ENCODE results near the gene PIR. TPM values are rescaled to one million over a fixed set of nuclear protein-coding genes. Genes with fewer than 3 reads are reported as not detected.

The PIR gene
- total RNA-seq, 2 experiments from 2014 or later, result 1.9 to 3.5 TPM

GRCh38 chrX:15425024-15425423 is 68.1 kb downstream of the PIR start:
- H3K27ac ChIP-seq (ENCODE audit: low read depth, low read length, poor library complexity, severe bottlenecking), result no peak overlapping the region
- ChIA-PET POLR2A (no interaction called here), CTCF (ENCODE audit: unreplicated experiment) (no interaction called here)
- H3K4me1 ChIP-seq (ENCODE audit: insufficient read depth, low read length, poor library complexity, severe bottlenecking), result no peaks in the 10 kb centered on the region
- no TSS peak for BruUV-seq (replicated peaks)
- no peak overlapping the region for H3K4me3 ChIP-seq (ENCODE audit: low read depth, low read length, poor library complexity, severe bottlenecking)
- no peaks in the 10 kb centered on the region for H3K9me2 ChIP-seq (ENCODE audit: insufficient read depth, low read length)
- TF ChIP-seq EZH2phosphoT487 (IDR thresholded peaks at IDR 0.05; ENCODE audit: borderline replicate concordance, low read depth, low read length), result no peak
- DNase-seq (ENCODE audit: low spot score), result no peak
- H3K79me2 ChIP-seq (ENCODE audit: insufficient read depth, low read depth, low read length), result no peaks in the 10 kb centered on the region
- H3K4me2 ChIP-seq (ENCODE audit: low read length), result no peak overlapping the region
- no peaks in the 10 kb centered on the region for H4K20me1 ChIP-seq (ENCODE audit: insufficient read depth, low read length)
- H2AFZ ChIP-seq (ENCODE audit: low read length), result no peak overlapping the region
- no peaks in the 10 kb centered on the region for H3K9me3 ChIP-seq (ENCODE audit: low read length)
- no peaks in the 10 kb centered on the region for H3K36me3 ChIP-seq (ENCODE audit: insufficient read depth, low read length)
- intact Hi-C loops (cut with micrococcal nuclease; ENCODE audit: unreplicated experiment), result no loop called here

DNA sequence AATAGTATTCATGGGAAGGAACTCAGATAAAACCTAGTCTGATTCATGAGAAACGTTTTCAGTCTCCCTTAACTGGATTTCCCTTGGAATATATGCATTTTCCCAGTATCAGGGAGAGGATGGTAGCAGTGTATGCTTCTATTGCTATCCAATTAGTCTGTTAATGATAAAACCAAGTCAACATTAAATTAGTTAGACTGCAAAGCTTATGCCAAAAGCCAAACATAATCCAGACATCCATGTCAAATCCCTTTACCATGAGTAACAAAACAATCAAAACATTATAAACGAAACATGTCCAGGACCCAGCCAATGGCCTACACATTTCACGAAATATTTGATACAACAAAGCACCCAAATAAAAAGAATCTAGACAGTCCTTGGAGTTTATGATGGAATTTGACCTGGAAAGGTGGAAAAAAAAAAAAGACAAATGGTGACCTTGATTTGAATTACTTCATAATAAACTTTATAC is 74.4 kb downstream of the PIR start:
- Histone ChIP-seq H3K4me2 (ENCODE audit: low read length) (no peak overlapping the region), H3K27ac (ENCODE audit: low read depth, low read length, poor library complexity, severe bottlenecking) (no peak overlapping the region), H3K36me3 (ENCODE audit: insufficient read depth, low read length) (no peaks in the 10 kb centered on the region), H3K9me2 (ENCODE audit: insufficient read depth, low read length) (no peaks in the 10 kb centered on the region), H2AFZ (ENCODE audit: low read length) (no peak overlapping the region), H3K9me3 (ENCODE audit: low read length) (no peaks in the 10 kb centered on the region), H3K4me1 (ENCODE audit: insufficient read depth, low read length, poor library complexity, severe bottlenecking) (no peaks in the 10 kb centered on the region), H4K20me1 (ENCODE audit: insufficient read depth, low read length) (no peaks in the 10 kb centered on the region), H3K4me3 (ENCODE audit: low read depth, low read length, poor library complexity, severe bottlenecking) (no peak overlapping the region), H3K79me2 (ENCODE audit: insufficient read depth, low read depth, low read length) (no peaks in the 10 kb centered on the region)
- intact Hi-C loops (cut with micrococcal nuclease; ENCODE audit: unreplicated experiment), result no loop called here
- no peak for DNase-seq (ENCODE audit: low spot score)
- ChIA-PET POLR2A (no interaction called here), CTCF (ENCODE audit: unreplicated experiment) (no interaction called here)
- TF ChIP-seq EZH2phosphoT487 (IDR thresholded peaks at IDR 0.05; ENCODE audit: borderline replicate concordance, low read depth, low read length), result no peak
- TF ChIP-seq, protein P1, sequence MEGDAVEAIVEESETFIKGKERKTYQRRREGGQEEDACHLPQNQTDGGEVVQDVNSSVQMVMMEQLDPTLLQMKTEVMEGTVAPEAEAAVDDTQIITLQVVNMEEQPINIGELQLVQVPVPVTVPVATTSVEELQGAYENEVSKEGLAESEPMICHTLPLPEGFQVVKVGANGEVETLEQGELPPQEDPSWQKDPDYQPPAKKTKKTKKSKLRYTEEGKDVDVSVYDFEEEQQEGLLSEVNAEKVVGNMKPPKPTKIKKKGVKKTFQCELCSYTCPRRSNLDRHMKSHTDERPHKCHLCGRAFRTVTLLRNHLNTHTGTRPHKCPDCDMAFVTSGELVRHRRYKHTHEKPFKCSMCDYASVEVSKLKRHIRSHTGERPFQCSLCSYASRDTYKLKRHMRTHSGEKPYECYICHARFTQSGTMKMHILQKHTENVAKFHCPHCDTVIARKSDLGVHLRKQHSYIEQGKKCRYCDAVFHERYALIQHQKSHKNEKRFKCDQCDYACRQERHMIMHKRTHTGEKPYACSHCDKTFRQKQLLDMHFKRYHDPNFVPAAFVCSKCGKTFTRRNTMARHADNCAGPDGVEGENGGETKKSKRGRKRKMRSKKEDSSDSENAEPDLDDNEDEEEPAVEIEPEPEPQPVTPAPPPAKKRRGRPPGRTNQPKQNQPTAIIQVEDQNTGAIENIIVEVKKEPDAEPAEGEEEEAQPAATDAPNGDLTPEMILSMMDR (conservative IDR thresholded peaks at IDR 0.05; ENCODE audit: low read length), result no peak
- no TSS peak for BruUV-seq (replicated peaks)

GRCh38 chrX:15418041-15418706 is 75.0 kb downstream of the PIR start:
- TF ChIP-seq EZH2phosphoT487 (IDR thresholded peaks at IDR 0.05; ENCODE audit: borderline replicate concordance, low read depth, low read length), result no peak
- TF ChIP-seq, protein P1 (conservative IDR thresholded peaks at IDR 0.05; ENCODE audit: low read length), result no peak
- H3K79me2 ChIP-seq (ENCODE audit: insufficient read depth, low read depth, low read length), result no peaks in the 10 kb centered on the region
- no TSS peak for BruUV-seq (replicated peaks)
- H3K36me3 ChIP-seq (ENCODE audit: insufficient read depth, low read length), result no peaks in the 10 kb centered on the region
- H3K4me2 ChIP-seq (ENCODE audit: low read length), result no peak overlapping the region
- H3K27ac ChIP-seq (ENCODE audit: low read depth, low read length, poor library complexity, severe bottlenecking), result no peak overlapping the region
- H3K9me2 ChIP-seq (ENCODE audit: insufficient read depth, low read length), result no peaks in the 10 kb centered on the region
- no peaks in the 10 kb centered on the region for H3K4me1 ChIP-seq (ENCODE audit: insufficient read depth, low read length, poor library complexity, severe bottlenecking)
- ChIA-PET POLR2A (no interaction called here), CTCF (ENCODE audit: unreplicated experiment) (no interaction called here)
- no peak overlapping the region for H3K4me3 ChIP-seq (ENCODE audit: low read depth, low read length, poor library complexity, severe bottlenecking)
- H2AFZ ChIP-seq (ENCODE audit: low read length), result no peak overlapping the region
- intact Hi-C loops (cut with micrococcal nuclease; ENCODE audit: unreplicated experiment), result no loop called here
- no peaks in the 10 kb centered on the region for H3K9me3 ChIP-seq (ENCODE audit: low read length)
- no peaks in the 10 kb centered on the region for H4K20me1 ChIP-seq (ENCODE audit: insufficient read depth, low read length)
- DNase-seq (ENCODE audit: low spot score), result no peak
